ENCODE measurements around the gene APLF. TPM values are rescaled to one million over a fixed set of nuclear protein-coding genes. Genes with fewer than 3 reads are reported as not detected.

The APLF gene
- total and polyA plus RNA-seq, 2 of the 8 experiments (the other 6 are each of a cell fraction or from before 2014, with no cell fraction given) = 4.4 to 7.3 TPM

- no peak overlapping the region for H2BK20ac ChIP-seq (ENCODE audit: low read length)
- no peak overlapping the region for H2AFZ ChIP-seq (ENCODE audit: low read length)
- 88% methylated on average over 1 of the region's 1 CpG; no CpG with 5 or more reads in 1 of the 2 experiments for WGBS, 2 experiments (ENCODE audit: extremely low coverage in 1 of 2, insufficient coverage in 1 of 2, insufficient read length in 1 of 2, insufficient replicate concordance in 2 of 2, low coverage in 1 of 2, low lambda C conversion rate in 2 of 2, missing lambda C conversion rate in 1 of 2)
- no peak overlapping the region for H2AK5ac ChIP-seq (ENCODE audit: low read depth, low read length)
- H3K56ac ChIP-seq (replicated peaks; ENCODE audit: insufficient read length, low read depth, low read length) = no peak overlapping the region
- no peak overlapping the region for H3K9ac ChIP-seq (replicated peaks in 1 of 4; ENCODE audit: extremely low read depth in 1 of 4, low read depth in 3 of 4, low read length in 3 of 4)
- no peaks in the 10 kb centered on the region for H3K23me2 ChIP-seq (ENCODE audit: low read depth, low read length)
- H4K5ac ChIP-seq (ENCODE audit: insufficient read length, low read depth, low read length) = no peak overlapping the region
- POLR2A ChIA-PET (ENCODE audit: partially characterized antibody) = no interaction called here
- no peak overlapping the region for H3K4me3 ChIP-seq (ENCODE audit: extremely low read depth in 1 of 4, insufficient read depth in 2 of 4, low read depth in 3 of 4, low read length in 4 of 4)
- H3K23ac ChIP-seq (ENCODE audit: insufficient read length) = no peak overlapping the region
- H3K18ac ChIP-seq (ENCODE audit: extremely low read depth, low read length) = no peak overlapping the region
- no peak overlapping the region for H4K91ac ChIP-seq (replicated peaks; ENCODE audit: insufficient read length, low read length)
- H3K27me3 ChIP-seq (replicated peaks in 1 of 4; ENCODE audit: control insufficient read depth in 3 of 4, extremely low read depth in 1 of 4, insufficient read depth in 3 of 4, low read length in 3 of 4) = no peaks in the 10 kb centered on the region
- H2BK12ac ChIP-seq (ENCODE audit: low read depth, low read length) = no peak overlapping the region
- H2BK120ac ChIP-seq (replicated peaks; ENCODE audit: low read depth, low read length) = no peak overlapping the region
- no peak overlapping the region for H3K27ac ChIP-seq (ENCODE audit: low read depth, low read length)
- FAIRE-seq (no peak), DNase-seq (ENCODE audit: low read depth in 1 of 2, low spot score in 2 of 2) (no peak)
- CTCF ChIA-PET (ENCODE audit: partially characterized antibody) = interaction anchor here (1.1 kb wide), 1 partner anchor 198 kb away, joined by 3 read pairs; no protein-coding TSS in a partner anchor
- H3K79me2 ChIP-seq (ENCODE audit: control insufficient read depth in 1 of 2, insufficient read depth in 2 of 2, low read length in 2 of 2) = no peaks in the 10 kb centered on the region
- no peaks in the 10 kb centered on the region for H3K79me1 ChIP-seq (ENCODE audit: low read depth, low read length)
- no peaks in the 10 kb centered on the region for H4K20me1 ChIP-seq (replicated peaks in 1 of 2; ENCODE audit: control insufficient read depth in 1 of 2, insufficient read depth in 2 of 2, low read length in 2 of 2)
- no peaks in the 10 kb centered on the region for H3K4me1 ChIP-seq (replicated peaks in 1 of 4; ENCODE audit: control insufficient read depth in 3 of 4, insufficient read depth in 4 of 4, low read length in 3 of 4)
- no peak overlapping the region for H2BK5ac ChIP-seq (ENCODE audit: low read depth, low read length)
- no peaks in the 10 kb centered on the region for H3K36me3 ChIP-seq (ENCODE audit: control insufficient read depth in 2 of 4, insufficient read depth in 4 of 4, low read length in 3 of 4)
- H3K4ac ChIP-seq (replicated peaks; ENCODE audit: insufficient read length, low read depth, low read length) = no peak overlapping the region
- H3K14ac ChIP-seq (ENCODE audit: insufficient read length) = no peak overlapping the region
- H4K8ac ChIP-seq (ENCODE audit: extremely low read depth, insufficient read depth, low read length) = no peak overlapping the region
- no peak overlapping the region for H2BK15ac ChIP-seq (ENCODE audit: low read length)
- H3K4me2 ChIP-seq (ENCODE audit: insufficient read depth in 1 of 2, low read depth in 2 of 2, low read length in 2 of 2) = no peak overlapping the region
- H3K9me3 ChIP-seq (ENCODE audit: insufficient read depth in 2 of 2, low read depth in 1 of 2, low read length in 1 of 2) = no peaks in the 10 kb centered on the region
- no peak for TF ChIP-seq FOSL1 (IDR thresholded peaks at IDR 0.05; ENCODE audit: insufficient read depth, low read depth, low read length)
- no peak for TF ChIP-seq MAX (IDR thresholded peaks at IDR 0.05)
- TF ChIP-seq KDM1A (IDR thresholded peaks at IDR 0.05; ENCODE audit: borderline replicate concordance, low read length) = no peak
- TF ChIP-seq SIRT6 (IDR thresholded peaks at IDR 0.05; ENCODE audit: low read length) = no peak
- no peak for TF ChIP-seq SIX5 (IDR thresholded peaks at IDR 0.05; ENCODE audit: low read depth, low read length)
Observed at GRCh38 chr2:68512966-68513365, 45.6 kb downstream of the APLF start.
